Right renal pelvis (tissue), 4 donors: Measurements from ENCODE around the gene VPS37D. TPM values are rescaled to one million over a fixed set of nuclear protein-coding genes. Genes with fewer than 3 reads are reported as not detected.

Experiments used
- polyA plus RNA-seq, 4 donors: library from polyadenylated mRNA; unstranded; fragments of 120-200 nt; gene quantifications; one replicate each; pipeline ENCODE4 v1.2.1, GENCODE V29; 2013; ENCODE audit not compliant: insufficient read length in 4 of 4

VPS37D gene
- polyA plus RNA-seq, 4 donors = 12.1 to 19.4 (median 14.7) TPM

Other genes starting within 250 kb of the VPS37D start
- under 1 TPM; 0.29 to 0.64 (median 0.47) TPM for gene FZD9, start 234.1 kb upstream of the VPS37D start, polyA plus RNA-seq
- gene BAZ1B, start 145.5 kb upstream of the VPS37D start, polyA plus RNA-seq = 10 to 100 TPM; 69.0 to 78.0 (median 73.6) TPM
- 10 to 100 TPM; 37.3 to 43.0 (median 39.5) TPM for gene BCL7B, start 110.1 kb upstream of the VPS37D start, polyA plus RNA-seq
- 10 to 100 TPM; 38.9 to 46.2 (median 41.1) TPM for gene TBL2, start 89.3 kb upstream of the VPS37D start, polyA plus RNA-seq
- 1 to 10 TPM; 2.6 to 5.1 (median 4.3) TPM for gene MLXIPL, start 43.3 kb upstream of the VPS37D start, polyA plus RNA-seq
- gene DNAJC30, start 15.6 kb downstream of the VPS37D start, polyA plus RNA-seq = 10 to 100 TPM; 11.5 to 12.8 (median 11.7) TPM
- 100 to 1,000 TPM in 1 of 4 donors, 10 to 100 TPM in 3; 79.9 to 104 (median 88.3) TPM for gene BUD23, start 15.8 kb downstream of the VPS37D start, polyA plus RNA-seq
- 10 to 100 TPM in 1 of 4 donors, 1 to 10 TPM in 3; 7.3 to 11.2 (median 8.8) TPM for gene STX1A, start 51.8 kb downstream of the VPS37D start, polyA plus RNA-seq
- gene ABHD11, start 71.0 kb downstream of the VPS37D start, polyA plus RNA-seq = 10 to 100 TPM; 27.7 to 31.2 (median 29.6) TPM
- 10 to 100 TPM; 32.9 to 69.5 (median 42.5) TPM for gene CLDN3, start 102.4 kb downstream of the VPS37D start, polyA plus RNA-seq
- gene CLDN4, start 163.2 kb downstream of the VPS37D start, polyA plus RNA-seq = 10 to 100 TPM; 76.7 to 94.6 (median 83.2) TPM
- gene METTL27, start 174.7 kb downstream of the VPS37D start, polyA plus RNA-seq = 10 to 100 TPM in 1 of 4 donors, 1 to 10 TPM in 3; 6.2 to 10.8 (median 7.9) TPM
- under 1 TPM in 1 of 4 donors, not detected in 3; 0.08 TPM for gene TMEM270, start 193.3 kb downstream of the VPS37D start, polyA plus RNA-seq